Activated T-cell treated with anti-CD3 and anti-CD28 coated beads, Interleukin-2, amount 50 U/mL, for 4 hours (primary cell): Measurements from ENCODE around the gene MVK. TPM values are rescaled to one million over a fixed set of nuclear protein-coding genes. Genes with fewer than 3 reads are reported as not detected.
"Not testable (repeated sequence)": the region's sequence is repeated elsewhere in the genome, so short reads cannot be mapped to it uniquely, and the experiment has no call there.

Experiments
- ATAC-seq, 2 donors: fragments of 200-7000 bp; cut with Tn5 transposase; one replicate each; pipeline ENCODE4 v1.10.0; 2021
- DNase-seq: peaks from one replicate; pipeline ENCODE4 v3.0.0-alpha.2; 2020
- H3K27me3 Mint-ChIP-seq: one replicate; pipeline ENCODE4 v1.8.0; 2021; ENCODE audit warnings: low read depth, mixed read lengths
- H3K36me3 Mint-ChIP-seq: one replicate; pipeline ENCODE4 v1.8.0; 2022; ENCODE audit warnings: mixed read lengths; ENCODE audit not compliant: insufficient read depth
- H3K4me1 Mint-ChIP-seq: one replicate; pipeline ENCODE4 v1.8.0; 2021; ENCODE audit warnings: low read depth, mixed read lengths
- H3K4me3 Mint-ChIP-seq: one replicate; pipeline ENCODE4 v1.8.0; 2021; ENCODE audit warnings: mild to moderate bottlenecking, moderate library complexity, mixed read lengths
- H3K9me3 Mint-ChIP-seq: one replicate; pipeline ENCODE4 v1.8.0; 2021; ENCODE audit warnings: mixed read lengths
- total RNA-seq, 3 donors: library from RNA; stranded (reverse); gene quantifications; one replicate each; pipeline ENCODE4 v1.2.1, GENCODE V29; 2021

The MVK gene
- total RNA-seq, 3 donors from 2014 or later = 10.2 to 11.4 (median 10.4) TPM

DNA sequence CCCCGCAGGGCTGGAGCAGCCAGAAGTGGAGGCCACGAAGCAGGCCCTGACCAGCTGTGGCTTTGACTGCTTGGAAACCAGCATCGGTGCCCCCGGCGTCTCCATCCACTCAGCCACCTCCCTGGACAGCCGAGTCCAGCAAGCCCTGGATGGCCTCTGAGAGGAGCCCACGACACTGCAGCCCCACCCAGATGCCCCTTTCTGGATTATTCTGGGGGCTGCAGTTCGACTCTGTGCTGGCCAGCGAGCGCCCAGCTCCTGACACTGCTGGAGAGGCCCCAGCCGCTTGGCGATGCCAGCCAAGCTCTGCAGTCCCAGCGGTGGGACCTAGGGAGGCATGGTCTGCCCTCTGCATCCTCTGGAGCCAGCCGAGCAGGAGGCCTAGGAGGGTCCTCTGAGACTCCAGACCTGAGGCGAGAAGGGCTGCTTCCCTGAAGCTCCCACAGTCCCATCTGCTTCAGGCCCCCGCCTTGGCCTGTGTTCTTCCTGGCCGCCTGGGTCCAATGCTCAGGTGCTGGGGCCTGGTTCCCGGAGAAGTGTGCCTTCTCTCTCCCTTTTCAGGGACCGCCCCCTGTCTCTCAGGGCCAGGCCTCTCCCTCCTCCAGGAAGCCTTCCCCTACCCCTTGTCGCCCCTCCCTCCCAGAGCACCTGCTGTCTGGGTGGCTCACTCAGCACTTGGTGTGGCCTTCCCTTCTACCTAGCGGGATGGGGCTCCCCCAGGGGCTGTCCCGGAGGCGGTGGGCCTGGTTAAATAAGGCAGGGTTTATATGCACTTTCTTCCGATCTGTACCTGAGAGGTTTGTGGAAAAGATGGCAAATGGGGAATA is 23.0 kb downstream of the MVK start:
- ATAC-seq = no peak
- H3K4me1 Mint-ChIP-seq = peaks cover 25% of the 10 kb centered on the region
- peaks cover 2% of the 10 kb centered on the region for H3K36me3 Mint-ChIP-seq
- DNase-seq = no peak
- no peak overlapping the region for H3K4me3 Mint-ChIP-seq
- no peaks in the 10 kb centered on the region for H3K9me3 Mint-ChIP-seq
- H3K27me3 Mint-ChIP-seq = no peaks in the 10 kb centered on the region

DNA sequence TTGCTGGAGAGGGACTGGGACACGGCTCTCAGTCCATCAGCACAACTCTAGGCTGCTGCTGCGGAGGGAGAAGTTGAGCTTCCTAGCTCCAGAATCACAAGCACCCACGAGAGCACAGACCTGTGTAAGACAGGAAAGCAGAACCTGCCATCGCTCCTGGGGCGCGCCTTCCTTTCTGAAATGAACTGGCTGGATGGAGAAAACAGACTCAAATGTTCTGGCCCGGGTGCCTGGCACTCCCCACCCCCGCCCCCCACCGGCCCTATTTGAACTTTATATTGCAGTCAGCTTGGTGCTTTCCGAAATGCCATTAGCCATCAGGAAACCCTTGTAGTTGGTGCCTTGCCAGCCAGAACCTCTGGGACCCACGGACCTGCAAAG is 23.8 kb downstream of the MVK start:
- ATAC-seq (peak; percentile 6 to 11), DNase-seq (no peak)
- Mint-ChIP-seq H3K4me1 (peaks cover 25% of the 10 kb centered on the region), H3K4me3 (no peak overlapping the region), H3K27me3 (no peaks in the 10 kb centered on the region), H3K9me3 (no peaks in the 10 kb centered on the region), H3K36me3 (peaks cover 2% of the 10 kb centered on the region)

GRCh38 chr12:109597795-109598427 is 24.3 kb downstream of the MVK start:
- no peak overlapping the region for H3K4me3 Mint-ChIP-seq
- DNase-seq (peak; percentile 59), ATAC-seq (peak; percentile 67 to 78)

GRCh38 chr12:109598428-109598854 is 24.8 kb downstream of the MVK start:
- no peaks in the 10 kb centered on the region for H3K9me3 Mint-ChIP-seq
- no peaks in the 10 kb centered on the region for H3K27me3 Mint-ChIP-seq
- H3K4me1 Mint-ChIP-seq = peaks cover 25% of the 10 kb centered on the region
- DNase-seq (no peak), ATAC-seq (no peak)
- H3K4me3 Mint-ChIP-seq = no peak overlapping the region
- peaks cover 2% of the 10 kb centered on the region for H3K36me3 Mint-ChIP-seq

More at GRCh38 chr12:109597795-109598427, 24.3 kb downstream of the MVK start:
- Mint-ChIP-seq H3K36me3 (peaks cover 2% of the 10 kb centered on the region), H3K9me3 (no peaks in the 10 kb centered on the region), H3K27me3 (no peaks in the 10 kb centered on the region), H3K4me1 (peaks cover 25% of the 10 kb centered on the region)

DNA sequence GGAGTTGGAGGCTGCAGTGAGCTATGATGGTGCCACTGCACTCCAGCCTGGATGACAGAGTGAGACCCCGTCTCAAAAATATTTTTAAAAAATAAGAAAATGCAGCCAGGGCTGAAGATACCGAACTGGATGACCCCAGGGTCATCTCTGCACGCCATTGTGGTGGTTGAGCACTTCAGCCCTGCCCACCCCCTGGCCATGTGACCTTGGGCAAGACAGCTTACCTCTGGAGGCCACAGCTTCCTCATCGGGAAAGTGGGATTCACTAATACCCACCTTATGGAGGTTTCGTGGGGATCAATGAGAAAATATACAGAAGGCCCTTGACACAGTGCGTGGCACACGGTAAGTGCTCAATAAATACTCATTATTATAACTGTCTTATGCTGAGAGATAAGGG is 25.5 kb downstream of the MVK start:
- Mint-ChIP-seq H3K4me3 (no peak overlapping the region), H3K4me1 (peaks cover 26% of the 10 kb centered on the region), H3K36me3 (peaks cover 2% of the 10 kb centered on the region), H3K27me3 (no peaks in the 10 kb centered on the region), H3K9me3 (no peaks in the 10 kb centered on the region)
- no peak for DNase-seq
- ATAC-seq = no peak

- no peak for DNase-seq
- H3K9me3 Mint-ChIP-seq = no peaks in the 10 kb centered on the region
- peaks cover 13% of the 10 kb centered on the region for H3K4me1 Mint-ChIP-seq
- H3K27me3 Mint-ChIP-seq = no peaks in the 10 kb centered on the region
- no peak for ATAC-seq
- peaks cover 2% of the 10 kb centered on the region for H3K36me3 Mint-ChIP-seq
- H3K4me3 Mint-ChIP-seq = no peak overlapping the region
Measured at GRCh38 chr12:109600481-109600880, 26.9 kb downstream of the MVK start.

DNA sequence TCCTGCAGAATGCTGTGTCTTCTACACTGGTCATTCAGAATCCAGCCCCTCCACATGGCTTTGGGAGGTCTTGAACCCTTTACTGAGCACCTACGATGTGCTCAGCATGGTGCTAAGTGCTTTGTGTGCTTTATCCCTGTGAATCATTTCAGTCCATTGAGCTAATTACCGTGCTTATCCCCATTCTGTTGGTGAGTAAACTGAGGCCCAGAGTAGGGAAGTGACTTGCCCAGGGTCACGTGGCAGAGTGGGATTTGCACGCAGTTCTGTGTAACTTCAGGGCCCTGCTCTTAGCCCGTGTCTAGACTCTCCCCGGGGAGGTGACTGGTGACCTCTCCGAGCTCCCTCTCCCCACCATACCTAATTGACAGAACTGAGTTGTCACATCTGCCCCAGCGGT is 27.4 kb downstream of the MVK start:
- Mint-ChIP-seq H3K4me3 (no peak overlapping the region), H3K36me3 (peaks cover 2% of the 10 kb centered on the region), H3K27me3 (no peaks in the 10 kb centered on the region), H3K4me1 (peaks cover 9% of the 10 kb centered on the region), H3K9me3 (no peaks in the 10 kb centered on the region)
- DNase-seq = no peak
- ATAC-seq = no peak

DNA sequence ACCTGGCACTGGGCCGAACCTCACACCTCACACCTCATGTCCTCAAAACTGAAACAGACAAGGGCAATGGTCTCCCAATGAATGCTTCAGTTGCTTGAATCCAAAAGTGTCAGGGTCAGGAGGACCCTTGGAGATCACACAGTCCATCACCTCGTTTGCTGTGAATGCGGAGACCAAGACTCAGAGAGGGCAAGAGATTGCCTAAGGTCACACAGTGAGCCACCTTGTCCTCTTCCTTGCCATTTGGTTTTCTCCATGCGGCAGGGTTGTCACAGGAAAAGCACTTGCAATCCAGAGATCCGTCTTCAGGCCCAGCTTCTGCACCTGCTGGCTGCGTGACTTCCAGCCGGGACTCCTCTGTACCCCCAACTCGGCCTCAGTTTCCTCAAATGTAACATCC is 28.0 kb downstream of the MVK start:
- peaks cover 9% of the 10 kb centered on the region for H3K4me1 Mint-ChIP-seq
- no peaks in the 10 kb centered on the region for H3K27me3 Mint-ChIP-seq
- H3K4me3 Mint-ChIP-seq = no peak overlapping the region
- ATAC-seq (no peak), DNase-seq (no peak)
- peaks cover 2% of the 10 kb centered on the region for H3K36me3 Mint-ChIP-seq
- H3K9me3 Mint-ChIP-seq = no peaks in the 10 kb centered on the region

- H3K27me3 Mint-ChIP-seq, H3K36me3 Mint-ChIP-seq, H3K4me1 Mint-ChIP-seq, H3K9me3 Mint-ChIP-seq, H3K4me3 Mint-ChIP-seq, DNase-seq, ATAC-seq: not testable (repeated sequence)
Measured at GRCh38 chr12:109602132-109602531, 28.5 kb downstream of the MVK start.

DNA sequence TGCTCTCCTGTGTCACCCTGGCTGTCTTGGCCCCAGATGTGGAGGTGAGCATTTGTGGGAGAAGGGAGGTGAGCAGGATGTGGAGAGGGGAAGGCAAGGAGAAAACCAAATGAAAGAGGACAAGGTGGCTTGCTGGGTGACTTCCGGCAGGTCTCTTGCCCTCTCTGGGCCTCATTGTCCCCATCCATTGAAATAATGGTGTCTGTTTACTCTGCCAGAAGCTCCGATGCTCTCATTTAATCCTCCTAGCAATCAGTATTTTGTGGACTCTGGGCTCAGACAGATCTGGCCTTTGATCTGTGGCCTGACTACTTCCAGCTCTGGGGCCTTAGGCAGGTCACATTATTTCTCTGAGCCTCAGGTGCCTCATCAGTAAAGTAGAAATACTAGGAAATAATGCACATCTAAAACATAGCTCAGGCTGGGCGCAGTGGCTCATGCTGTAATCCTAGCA is 30.6 kb downstream of the MVK start:
- Mint-ChIP-seq H3K9me3 (no peaks in the 10 kb centered on the region), H3K4me3 (no peak overlapping the region), H3K36me3 (no peaks in the 10 kb centered on the region), H3K27me3 (no peaks in the 10 kb centered on the region), H3K4me1 (peaks cover 3% of the 10 kb centered on the region)
- ATAC-seq (no peak), DNase-seq (no peak)

- peaks cover 3% of the 10 kb centered on the region for H3K4me1 Mint-ChIP-seq
- no peaks in the 10 kb centered on the region for H3K27me3 Mint-ChIP-seq
- DNase-seq (no peak), ATAC-seq (no peak)
- no peaks in the 10 kb centered on the region for H3K36me3 Mint-ChIP-seq
- H3K9me3 Mint-ChIP-seq = no peaks in the 10 kb centered on the region
- no peak overlapping the region for H3K4me3 Mint-ChIP-seq
Measured at GRCh38 chr12:109605016-109605415, 31.4 kb downstream of the MVK start.

- no peak for DNase-seq
- Mint-ChIP-seq H3K36me3 (no peaks in the 10 kb centered on the region), H3K27me3 (peaks cover under 1% of the 10 kb centered on the region), H3K9me3 (no peaks in the 10 kb centered on the region), H3K4me3 (no peak overlapping the region), H3K4me1 (peaks cover 3% of the 10 kb centered on the region)
- ATAC-seq = no peak
Measured at GRCh38 chr12:109605599-109606228, 32.1 kb downstream of the MVK start.

DNA sequence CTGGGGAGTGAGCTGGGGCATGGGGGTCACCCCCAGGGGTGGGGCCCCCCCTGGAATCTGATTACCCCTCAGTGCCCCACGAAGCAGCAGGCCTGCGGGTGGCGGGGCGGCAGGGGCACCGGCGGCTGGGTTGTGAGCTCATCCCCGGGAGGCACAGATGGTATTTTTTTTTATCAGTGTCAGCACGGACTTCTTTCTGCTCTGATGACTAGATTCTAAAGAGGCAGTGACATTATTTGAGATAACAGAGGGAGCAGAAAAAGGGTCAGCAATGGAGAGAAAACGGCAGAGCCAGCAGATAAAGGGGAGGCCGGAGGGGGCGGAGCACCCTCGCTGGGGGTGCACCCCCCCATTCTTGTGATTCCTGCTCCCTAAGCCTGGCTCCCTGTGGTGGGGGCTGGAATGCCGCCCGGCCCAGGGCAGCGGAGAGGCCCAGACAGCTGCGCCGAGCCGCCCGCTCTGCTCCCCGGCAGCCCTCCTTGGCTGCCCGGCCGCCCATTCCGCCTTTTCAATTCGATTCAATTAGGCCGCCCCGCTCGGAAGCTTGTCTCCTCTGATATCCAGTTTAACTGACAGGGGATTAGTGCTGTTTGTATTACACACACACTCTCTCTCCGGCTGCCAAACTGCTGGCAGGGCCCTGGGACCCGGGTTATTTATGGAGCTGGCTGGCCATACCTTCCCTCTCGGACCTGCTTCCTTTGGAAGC is 32.9 kb downstream of the MVK start:
- DNase-seq (no peak), ATAC-seq (no peak)
- Mint-ChIP-seq H3K27me3 (peaks cover 5% of the 10 kb centered on the region), H3K36me3 (no peaks in the 10 kb centered on the region), H3K4me3 (no peak overlapping the region), H3K9me3 (no peaks in the 10 kb centered on the region), H3K4me1 (peaks cover 3% of the 10 kb centered on the region)

DNA sequence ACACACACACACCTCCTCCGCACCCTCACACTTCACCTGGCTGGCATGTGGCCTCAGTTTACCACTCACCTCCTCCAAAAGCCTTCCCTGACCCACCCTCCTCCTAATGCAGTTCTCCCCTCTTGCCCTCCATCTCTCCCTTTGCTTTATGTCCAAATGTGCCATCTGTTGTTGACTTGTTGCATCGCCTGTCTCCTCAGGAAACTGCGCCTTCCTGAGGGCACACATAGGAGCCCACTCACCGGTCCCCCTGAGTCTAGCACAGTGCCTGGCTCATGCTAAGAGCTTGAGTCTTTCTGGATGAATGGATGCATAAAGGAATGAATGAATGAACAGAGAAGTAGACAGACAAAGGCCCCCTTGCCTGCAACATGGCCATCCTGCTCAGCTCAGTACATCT is 34.0 kb downstream of the MVK start:
- Mint-ChIP-seq H3K36me3 (no peaks in the 10 kb centered on the region), H3K4me3 (no peak overlapping the region), H3K27me3 (peaks cover 14% of the 10 kb centered on the region), H3K4me1 (peaks cover 3% of the 10 kb centered on the region), H3K9me3 (no peaks in the 10 kb centered on the region)
- DNase-seq (no peak), ATAC-seq (no peak)
